ENCODE results near the gene IL16.

DNA sequence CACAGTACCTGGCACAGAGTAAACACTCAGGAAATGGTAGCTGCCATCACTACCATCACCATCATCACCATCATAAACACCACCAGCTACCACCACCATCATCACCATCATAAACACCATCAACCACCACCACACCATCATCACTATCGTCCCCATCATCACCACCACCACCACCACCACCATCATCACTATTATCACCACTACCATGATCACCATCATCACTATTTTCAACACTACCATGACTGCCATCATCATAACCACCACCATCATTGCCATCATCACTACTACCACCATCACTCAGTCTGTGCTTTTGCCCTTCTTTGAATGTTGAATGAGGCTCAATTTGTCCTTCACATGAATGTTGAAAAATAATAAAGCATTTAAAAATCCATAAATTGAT lies 21.2 kb upstream of the IL16 start:
- no peak for TF ChIP-seq EZH2 (IDR thresholded peaks at IDR 0.05; ENCODE audit: borderline replicate concordance, low read depth, low read length, severe bottlenecking)
- TF ChIP-seq, protein P1, sequence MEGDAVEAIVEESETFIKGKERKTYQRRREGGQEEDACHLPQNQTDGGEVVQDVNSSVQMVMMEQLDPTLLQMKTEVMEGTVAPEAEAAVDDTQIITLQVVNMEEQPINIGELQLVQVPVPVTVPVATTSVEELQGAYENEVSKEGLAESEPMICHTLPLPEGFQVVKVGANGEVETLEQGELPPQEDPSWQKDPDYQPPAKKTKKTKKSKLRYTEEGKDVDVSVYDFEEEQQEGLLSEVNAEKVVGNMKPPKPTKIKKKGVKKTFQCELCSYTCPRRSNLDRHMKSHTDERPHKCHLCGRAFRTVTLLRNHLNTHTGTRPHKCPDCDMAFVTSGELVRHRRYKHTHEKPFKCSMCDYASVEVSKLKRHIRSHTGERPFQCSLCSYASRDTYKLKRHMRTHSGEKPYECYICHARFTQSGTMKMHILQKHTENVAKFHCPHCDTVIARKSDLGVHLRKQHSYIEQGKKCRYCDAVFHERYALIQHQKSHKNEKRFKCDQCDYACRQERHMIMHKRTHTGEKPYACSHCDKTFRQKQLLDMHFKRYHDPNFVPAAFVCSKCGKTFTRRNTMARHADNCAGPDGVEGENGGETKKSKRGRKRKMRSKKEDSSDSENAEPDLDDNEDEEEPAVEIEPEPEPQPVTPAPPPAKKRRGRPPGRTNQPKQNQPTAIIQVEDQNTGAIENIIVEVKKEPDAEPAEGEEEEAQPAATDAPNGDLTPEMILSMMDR (IDR thresholded peaks at IDR 0.05; ENCODE audit: borderline replicate concordance, extremely low read depth, low read length, poor library complexity, severe bottlenecking), result no peak

All from DND-41 (cell line).